Spleen (tissue), 11 donors: ENCODE data around the gene TEP1. TPM values are rescaled to one million over a fixed set of nuclear protein-coding genes. Genes with fewer than 3 reads are reported as not detected.

ENCODE experiments used
- DNase-seq: peaks from one replicate; pipeline ENCODE4 v3.0.0-alpha.2; 2020
- H3K27ac ChIP-seq, 8 donors: fragments of 200-600 bp; sonication (generic) in 7 of 8; 1 replicate in 4 of 8; 2 replicates in 4 of 8; pipeline versions ENCODE4 v1.5.0 to v1.8.0; 2016 to 2021; ENCODE audit warnings: inconsistent platforms in 4 of 8, mild to moderate bottlenecking in 4 of 8, moderate library complexity in 1 of 8
- H3K27me3 ChIP-seq, 7 donors: fragments of 200-600 bp; sonication (generic) in 6 of 7; replicated peaks in 1 of 7; 1 replicate in 4 of 7; 2 replicates in 3 of 7; pipeline versions ENCODE4 v1.5.0 to v1.8.0; 2016 to 2021; ENCODE audit warnings: inconsistent platforms in 3 of 7, mild to moderate bottlenecking in 1 of 7
- H3K36me3 ChIP-seq, 6 donors: fragments of 200-600 bp; sonication (generic) in 5 of 6; 1 replicate in 4 of 6; 2 replicates in 2 of 6; pipeline versions ENCODE4 v1.5.0 to v1.8.0; 2016 to 2021; ENCODE audit warnings: inconsistent platforms in 2 of 6
- H3K4me1 ChIP-seq, 6 donors: fragments of 200-600 bp; sonication (generic) in 5 of 6; 1 replicate in 3 of 6; 2 replicates in 3 of 6; pipeline versions ENCODE4 v1.5.0 to v1.8.0; 2016 to 2021; ENCODE audit warnings: inconsistent platforms in 3 of 6
- H3K4me3 ChIP-seq, 8 donors: fragments of 200-600 bp; sonication (generic) in 7 of 8; 1 replicate in 4 of 8; 2 replicates in 4 of 8; pipeline versions ENCODE4 v1.5.0 to v1.8.0; 2016 to 2021; ENCODE audit warnings: inconsistent platforms in 4 of 8, mild to moderate bottlenecking in 4 of 8, moderate library complexity in 2 of 8
- H3K9me3 ChIP-seq, 8 donors: fragments of 200-600 bp; sonication (generic) in 7 of 8; 1 replicate in 4 of 8; 2 replicates in 4 of 8; pipeline versions ENCODE4 v1.5.0 to v1.8.0; 2016 to 2021; ENCODE audit warnings: inconsistent platforms in 4 of 8
- CTCF ChIP-seq, 11 experiments: fragments of 200-600 bp in 7 of 11; fragments of 450-650 bp in 4 of 11; sonication (generic) in 4 of 11; IDR thresholded peaks in 8 of 11; conservative IDR thresholded peaks in 3 of 11; 1 replicate in 7 of 11; 2 replicates in 4 of 11; pipeline versions ENCODE4 v1.4.0 to v1.8.0; 2016 to 2021; ENCODE audit warnings: antibody characterized with exemption in 11 of 11, inconsistent platforms in 4 of 11, mild to moderate bottlenecking in 1 of 11
- POLR2A ChIP-seq, 3 donors: fragments of 450-650 bp; IDR thresholded peaks; one replicate each; pipeline ENCODE4 v1.5.1; 2017; ENCODE audit warnings: antibody characterized with exemption in 3 of 3, mild to moderate bottlenecking in 1 of 3
- POLR2AphosphoS5 ChIP-seq, 3 donors: sonication (generic); formaldehyde crosslinking; IDR thresholded peaks; one replicate each; pipeline ENCODE4 v1.5.1; 2017; ENCODE audit warnings: antibody characterized with exemption in 3 of 3
- WGBS, 5 donors: extraction: QIAGEN DNeasy Blood & Tissue Kit in 3 of 5; methylation state at CpG; one replicate each; pipeline versions ENCODE4 v1.1.5 to v1.1.7; 2013 to 2018; 5-methylcytosine and 5-hydroxymethylcytosine counted together
- intact Hi-C: fragments of 100-400 bp; cut with DNase I; formaldehyde crosslinking; loops from one replicate; pipeline ENCODE4 v1.15.0; 2023; ENCODE audit warnings: low total_unique reads
- polyA plus RNA-seq, 3 donors: library from polyadenylated mRNA; stranded (reverse); fragments of 200-250 nt; gene quantifications; one replicate each; pipeline ENCODE4 v1.2.1, GENCODE V29; 2013
- total RNA-seq, 7 donors: library from RNA; depleted of rRNA in 3 of 7; stranded (reverse); fragments of >200 nt in 3 of 7; fragmentation: NEBNext Ultra II Directional in 4 of 7; extraction: Animal tissue kit (Norgen Biotek cat#: 25700) in 4 of 7; gene quantifications; one replicate each; pipeline versions ENCODE4 v1.1.0 to v1.2.1, GENCODE V29; 2016 to 2021
- donor health status: healthy with polysubstance abuse.
- donor health status: DM: no; HTN: no; CAD: no; lungs with moderate emphysema.
- donor health status: DM: no; HTN: no; CAD: no.
- donor health status: Bipolar disorder and iron deficiency.
- donor health status: healthy.
- donor health status: DM: no; HTN: no; CAD: no.
- donor health status: DM: yes; HTN: yes; CAD: no.

TEP1 gene
- total and polyA plus RNA-seq, 10 donors, result 19.2 to 91.7 (median 64.5) TPM

GRCh38 chr14:20356422-20356821 is 56.9 kb downstream of the TEP1 start:
- no peak for DNase-seq
- Histone ChIP-seq H3K9me3 (no peaks in the 10 kb centered on the region), H3K4me1 (peaks cover 0 to 11% (median 0%) of the 10 kb centered on the region in 6 donors), H3K27ac (no peak overlapping the region), H3K4me3 (no peak overlapping the region), H3K36me3 (peaks cover 2 to 99% (median 69%) of the 10 kb centered on the region in 6 donors), H3K27me3 (no peaks in the 10 kb centered on the region)
- intact Hi-C loops, result no loop called here
- WGBS, 5 donors, result 93 to 100% (median 96%) methylated on average over 3 of the region's 3 CpGs
- TF ChIP-seq POLR2AphosphoS5 (IDR thresholded peaks at IDR 0.05) (no peak), POLR2A (IDR thresholded peaks at IDR 0.05) (no peak), CTCF (IDR thresholded peaks at IDR 0.05 in 8 of 11, conservative IDR thresholded peaks at IDR 0.05 in 3 of 11) (no peak)

GRCh38 chr14:20350860-20351259 is 62.4 kb downstream of the TEP1 start:
- H3K4me3 ChIP-seq, result no peak overlapping the region
- intact Hi-C loops, result no loop called here
- TF ChIP-seq POLR2AphosphoS5 (IDR thresholded peaks at IDR 0.05), result no peak
- TF ChIP-seq CTCF (IDR thresholded peaks at IDR 0.05 in 8 of 11, conservative IDR thresholded peaks at IDR 0.05 in 3 of 11), result no peak
- TF ChIP-seq POLR2A (IDR thresholded peaks at IDR 0.05), result no peak
- no peaks in the 10 kb centered on the region for H3K9me3 ChIP-seq
- peaks cover 2 to 99% (median 72%) of the 10 kb centered on the region in 6 donors for H3K36me3 ChIP-seq
- no peaks in the 10 kb centered on the region for H3K27me3 ChIP-seq
- H3K27ac ChIP-seq, result no peak overlapping the region
- DNase-seq, result no peak
- H3K4me1 ChIP-seq, result peaks cover 0 to 4% (median 0%) of the 10 kb centered on the region in 6 donors

- Histone ChIP-seq H3K9me3 (no peaks in the 10 kb centered on the region), H3K27ac (no peak overlapping the region), H3K36me3 (peaks cover 2 to 99% (median 71%) of the 10 kb centered on the region in 6 donors), H3K4me1 (peaks cover 0 to 4% (median 0%) of the 10 kb centered on the region in 6 donors), H3K4me3 (no peak overlapping the region), H3K27me3 (no peaks in the 10 kb centered on the region)
- intact Hi-C loops, result no loop called here
- TF ChIP-seq POLR2AphosphoS5 (IDR thresholded peaks at IDR 0.05) (no peak), POLR2A (IDR thresholded peaks at IDR 0.05) (no peak), CTCF (IDR thresholded peaks at IDR 0.05 in 8 of 11, conservative IDR thresholded peaks at IDR 0.05 in 3 of 11) (no peak)
- DNase-seq, result no peak
- WGBS, 5 donors, result 94 to 97% (median 96%) methylated on average over 2 of the region's 2 CpGs
Observed at GRCh38 chr14:20350282-20350681, 63.0 kb downstream of the TEP1 start.

GRCh38 chr14:20347747-20348146 is 65.6 kb downstream of the TEP1 start:
- peaks cover 0 to 79% (median 47%) of the 10 kb centered on the region in 6 donors for H3K36me3 ChIP-seq
- intact Hi-C loops, result loop anchor here (10.0 kb wide), 1 partner anchor 57 kb away; no protein-coding TSS in a partner anchor
- whole genome bisulfite sequencing, 5 donors, result 78 to 87% (median 86%) methylated on average over 3 of the region's 3 CpGs
- H3K9me3 ChIP-seq, result no peaks in the 10 kb centered on the region
- no peaks in the 10 kb centered on the region for H3K27me3 ChIP-seq
- DNase-seq, result no peak
- H3K27ac ChIP-seq, result no peak overlapping the region
- TF ChIP-seq POLR2AphosphoS5 (IDR thresholded peaks at IDR 0.05) (no peak), POLR2A (IDR thresholded peaks at IDR 0.05) (no peak), CTCF (IDR thresholded peaks at IDR 0.05 in 8 of 11, conservative IDR thresholded peaks at IDR 0.05 in 3 of 11) (no peak)
- no peak overlapping the region for H3K4me3 ChIP-seq
- peaks cover 0 to 18% (median 16%) of the 10 kb centered on the region in 6 donors for H3K4me1 ChIP-seq
